ENCODE data around the gene AKR1C8.

GRCh38 chr10:5188358-5188757 lies 3.4 kb upstream of the AKR1C8 start:
- TF ChIP-seq JUND (CRISPR knock-in tag; IDR thresholded peaks at IDR 0.05), result no peak
- TF ChIP-seq FOXO1 (CRISPR knock-in tag; IDR thresholded peaks at IDR 0.05), result no peak
- TF ChIP-seq SRF (IDR thresholded peaks at IDR 0.05; ENCODE audit: low read depth, low read length), result no peak
- no peak for TF ChIP-seq ZNF30 (CRISPR knock-in tag; IDR thresholded peaks at IDR 0.05)
- no peak for TF ChIP-seq ZFP82 (CRISPR knock-in tag; IDR thresholded peaks at IDR 0.05; ENCODE audit: borderline replicate concordance)
- TF ChIP-seq NCOA1 (CRISPR knock-in tag; IDR thresholded peaks at IDR 0.05), result no peak
- no peak for TF ChIP-seq FOXC1 (CRISPR knock-in tag; IDR thresholded peaks at IDR 0.05; ENCODE audit: borderline replicate concordance)
- TF ChIP-seq PBX3 (CRISPR knock-in tag; IDR thresholded peaks at IDR 0.05; ENCODE audit: borderline replicate concordance), result no peak
- no peak for TF ChIP-seq SP4 (CRISPR knock-in tag; IDR thresholded peaks at IDR 0.05)
- TF ChIP-seq MLX (CRISPR knock-in tag; IDR thresholded peaks at IDR 0.05), result no peak
- no peak for TF ChIP-seq ZFP36L1 (CRISPR knock-in tag; IDR thresholded peaks at IDR 0.05)
- no peak for TF ChIP-seq NR3C1 (CRISPR knock-in tag; IDR thresholded peaks at IDR 0.05)

Measured in HepG2 (cell line).